Activated CD4-positive, alpha-beta T cell treated with anti-CD3 and anti-CD28 coated beads for 36 hours (primary cell): ENCODE measurements around the gene HMBS. TPM values are rescaled to one million over a fixed set of nuclear protein-coding genes. Genes with fewer than 3 reads are reported as not detected.
A peak's percentile ranks its signal among the peaks of the same experiment; 100 is the strongest.

Experiments used
- ATAC-seq: fragments of 200-7000 bp; cut with Tn5 transposase; one replicate; pipeline ENCODE4 v1.10.0; 2021; ENCODE audit warnings: mild to moderate bottlenecking, moderate library complexity
- CTCF ChIA-PET: fragments of 350-600 bp; sonication (Branson Sonifier 250); formaldehyde crosslinking; loops from one replicate; lab custom pipeline; 2021; ENCODE audit warnings: antibody characterized with exemption; lab: Charles Lee
- POLR2A ChIA-PET: fragments of 350-600 bp; sonication (Branson Sonifier 250); formaldehyde crosslinking; loops from one replicate; lab custom pipeline; 2021; ENCODE audit warnings: antibody characterized with exemption, inconsistent platforms; lab: Charles Lee
- DNase-seq: peaks from one replicate; pipeline ENCODE4 v3.0.0-alpha.2; 2020
- H3K27ac Mint-ChIP-seq: one replicate; pipeline ENCODE4 v1.8.0; 2021; ENCODE audit warnings: mixed read lengths
- H3K27me3 Mint-ChIP-seq: one replicate; pipeline ENCODE4 v1.8.0; 2021; ENCODE audit warnings: mixed read lengths
- H3K36me3 Mint-ChIP-seq: one replicate; pipeline ENCODE4 v1.8.0; 2021; ENCODE audit warnings: low read depth, mixed read lengths
- H3K4me1 Mint-ChIP-seq: one replicate; pipeline ENCODE4 v1.8.0; 2021; ENCODE audit warnings: mixed read lengths
- H3K4me3 Mint-ChIP-seq: one replicate; pipeline ENCODE4 v1.8.0; 2021; ENCODE audit warnings: mild to moderate bottlenecking, moderate library complexity, mixed read lengths
- H3K9me3 Mint-ChIP-seq: one replicate; pipeline ENCODE4 v1.8.0; 2021; ENCODE audit warnings: low read depth, mixed read lengths
- intact Hi-C, 2 experiments: fragments of 100-400 bp; cut with DNase I in 1 of 2; cut with micrococcal nuclease in 1 of 2; formaldehyde crosslinking; loops; one replicate each; pipeline versions ENCODE4 v1.14.2 to v1.15.1; 2022 to 2024; cut with DNase I, micrococcal nuclease
- total RNA-seq, 2 experiments: library from RNA; stranded (reverse); gene quantifications; one replicate each; pipeline ENCODE4 v1.2.3, GENCODE V29; 2021

The HMBS gene
- total RNA-seq, 2 experiments from 2014 or later = 39.8 to 41.8 TPM

GRCh38 chr11:119091178-119091577 is 6.5 kb downstream of the HMBS start:
- Mint-ChIP-seq H3K27me3 (no peaks in the 10 kb centered on the region), H3K4me3 (no peak overlapping the region), H3K4me1 (peaks cover 38% of the 10 kb centered on the region), H3K36me3 (peaks cover 44% of the 10 kb centered on the region), H3K9me3 (no peaks in the 10 kb centered on the region), H3K27ac (peak overlapping the region; percentile 71)
- DNase-seq (no peak), ATAC-seq (no peak)
- intact Hi-C loops = no loop called here
- POLR2A ChIA-PET = interaction anchor here (0.6 to 2.4 kb wide), 5 partner anchors 11 to 163 kb away, joined by 3 to 13 read pairs (median 4); partner anchors contain the start of genes C2CD2L, DPAGT1, TRAPPC4 and VPS11
- CTCF ChIA-PET = interaction anchor here (0.7 to 1.0 kb wide), 2 partner anchors 24 to 105 kb away, joined by 3 read pairs; partner anchors contain the start of gene VPS11

GRCh38 chr11:119091966-119092879 is 7.5 kb downstream of the HMBS start:
- no peaks in the 10 kb centered on the region for H3K9me3 Mint-ChIP-seq
- intact Hi-C loops = no loop called here
- H3K27me3 Mint-ChIP-seq = no peaks in the 10 kb centered on the region
- no peak for ATAC-seq
- peaks cover 53% of the 10 kb centered on the region for H3K36me3 Mint-ChIP-seq
- peak overlapping the region; percentile 93 for H3K4me3 Mint-ChIP-seq
- peak overlapping the region; percentile 23 for H3K27ac Mint-ChIP-seq
- ChIA-PET CTCF (interaction anchor here (0.6 to 1.1 kb wide), 3 partner anchors 10 to 103 kb away, joined by 3 to 4 read pairs (median 3); partner anchors contain the start of gene C2CD2L), POLR2A (interaction anchor here (0.8 to 2.4 kb wide), 6 partner anchors 8 to 30 kb away, joined by 4 to 13 read pairs (median 6); partner anchors contain the start of genes C2CD2L, DPAGT1, HINFP and HMBS)
- DNase-seq = no peak
- H3K4me1 Mint-ChIP-seq = peaks cover 42% of the 10 kb centered on the region

GRCh38 chr11:119092880-119093842 is 8.5 kb downstream of the HMBS start:
- peaks cover 38% of the 10 kb centered on the region for H3K4me1 Mint-ChIP-seq
- H3K4me3 Mint-ChIP-seq = peak overlapping the region; percentile 93
- CTCF ChIA-PET = interaction anchor here (0.6 to 3.6 kb wide), 4 partner anchors 9 to 398 kb away, joined by 3 to 11 read pairs (median 4); partner anchors contain the start of gene C2CD2L

GRCh38 chr11:119093942-119094815 is 9.5 kb downstream of the HMBS start:
- Mint-ChIP-seq H3K4me1 (peaks cover 44% of the 10 kb centered on the region), H3K9me3 (no peaks in the 10 kb centered on the region), H3K27me3 (no peaks in the 10 kb centered on the region), H3K4me3 (peak overlapping the region; percentile 93), H3K27ac (peak overlapping the region; percentile 94), H3K36me3 (peaks cover 71% of the 10 kb centered on the region)
- intact Hi-C loops = loop anchor here (2.0 kb wide), 4 partner anchors 27 to 165 kb away; partner anchors contain the start of genes NLRX1 (in 1 of the 2) and VPS11 (in 1 of the 2)
- ATAC-seq (peak; percentile 3), DNase-seq (peak; percentile 68)
- CTCF ChIA-PET = interaction anchor here (1.9 to 3.6 kb wide), 2 partner anchors 13 to 15 kb away, joined by 9 to 11 read pairs; partner anchors contain the start of gene C2CD2L
- POLR2A ChIA-PET = interaction anchor here (0.5 to 2.6 kb wide), 13 partner anchors 8 to 244 kb away, joined by 3 to 28 read pairs (median 4); partner anchors contain the start of genes C2CD2L, HINFP, HMBS and RPS25

More at GRCh38 chr11:119092880-119093842, 8.5 kb downstream of the HMBS start:
- Mint-ChIP-seq H3K27ac (peak overlapping the region; percentile 82), H3K27me3 (no peaks in the 10 kb centered on the region), H3K9me3 (no peaks in the 10 kb centered on the region), H3K36me3 (peaks cover 62% of the 10 kb centered on the region)
- DNase-seq = no peak
- POLR2A ChIA-PET = interaction anchor here (0.8 to 2.4 kb wide), 5 partner anchors 9 to 29 kb away, joined by 4 to 13 read pairs (median 4); partner anchors contain the start of genes DPAGT1, HINFP, HMBS and VPS11
- no peak for ATAC-seq
- intact Hi-C loops = no loop called here

GRCh38 chr11:119094816-119095065 is 10.1 kb downstream of the HMBS start:
- H3K4me1 Mint-ChIP-seq = peaks cover 45% of the 10 kb centered on the region
- intact Hi-C loops = loop anchor here (1.0 to 2.0 kb wide), 14 partner anchors 9 to 240 kb away; partner anchors contain the start of genes HINFP (in 2 of the 2), HYOU1 (in 2 of the 2), RPS25 (in 2 of the 2) and TRAPPC4 (in 2 of the 2)
- H3K9me3 Mint-ChIP-seq = no peaks in the 10 kb centered on the region
- CTCF ChIA-PET = interaction anchor here (0.7 to 3.6 kb wide), 3 partner anchors 12 to 26 kb away, joined by 4 to 11 read pairs (median 9); partner anchors contain the start of genes C2CD2L and HINFP
- DNase-seq (peak; percentile 74), ATAC-seq (peak; percentile 14)
- H3K27me3 Mint-ChIP-seq = no peaks in the 10 kb centered on the region
- H3K36me3 Mint-ChIP-seq = peaks cover 72% of the 10 kb centered on the region
- POLR2A ChIA-PET = interaction anchor here (0.5 to 2.6 kb wide), 12 partner anchors 10 to 243 kb away, joined by 3 to 28 read pairs (median 5); partner anchors contain the start of genes C2CD2L, HINFP, HMBS and RPS25
- H3K4me3 Mint-ChIP-seq = peak overlapping the region; percentile 93
- H3K27ac Mint-ChIP-seq = peak overlapping the region; percentile 94

- H3K4me1 Mint-ChIP-seq = peaks cover 50% of the 10 kb centered on the region
- ATAC-seq = peak; percentile 90
- POLR2A ChIA-PET = interaction anchor here (0.5 to 2.6 kb wide), 17 partner anchors 9 to 243 kb away, joined by 3 to 28 read pairs (median 5); partner anchors contain the start of genes C2CD2L, HINFP, HMBS and RPS25
- no peaks in the 10 kb centered on the region for H3K9me3 Mint-ChIP-seq
- intact Hi-C loops = loop anchor here (1.0 to 2.0 kb wide), 14 partner anchors 10 to 239 kb away; partner anchors contain the start of genes HINFP (in 2 of the 2), HYOU1 (in 2 of the 2), RPS25 (in 2 of the 2) and TRAPPC4 (in 2 of the 2)
- DNase-seq = peak; percentile 100
- CTCF ChIA-PET = interaction anchor here (0.6 to 3.6 kb wide), 10 partner anchors 11 to 856 kb away, joined by 3 to 11 read pairs (median 4); partner anchors contain the start of genes C2CD2L, CBL, CENATAC and HINFP
- H3K4me3 Mint-ChIP-seq = peak overlapping the region; percentile 93
- peak overlapping the region; percentile 94 for H3K27ac Mint-ChIP-seq
- H3K36me3 Mint-ChIP-seq = peaks cover 77% of the 10 kb centered on the region
- H3K27me3 Mint-ChIP-seq = no peaks in the 10 kb centered on the region
These were observed 10.6 kb downstream of the HMBS start for GRCh38 chr11:119095066-119095880.

- intact Hi-C loops = loop anchor here in 1 of 2 experiments (2.0 kb wide), 1 partner anchor 223 kb away; no protein-coding TSS in a partner anchor
- no peak for DNase-seq
- CTCF ChIA-PET = interaction anchor here (0.8 to 3.7 kb wide), 6 partner anchors 9 to 157 kb away, joined by 3 to 20 read pairs (median 4); partner anchors contain the start of genes HMBS, TRAPPC4 and VPS11
- Mint-ChIP-seq H3K36me3 (peaks cover 45% of the 10 kb centered on the region), H3K9me3 (no peaks in the 10 kb centered on the region), H3K4me3 (peak overlapping the region; percentile 95), H3K27me3 (no peaks in the 10 kb centered on the region), H3K4me1 (peaks cover 45% of the 10 kb centered on the region), H3K27ac (peak overlapping the region; percentile 5)
- ATAC-seq = no peak
- POLR2A ChIA-PET = no interaction called here
These were observed 15.0 kb downstream of the HMBS start for GRCh38 chr11:119099711-119100110.

GRCh38 chr11:119100246-119100970 is 15.7 kb downstream of the HMBS start:
- Mint-ChIP-seq H3K4me1 (peaks cover 48% of the 10 kb centered on the region), H3K9me3 (no peaks in the 10 kb centered on the region), H3K36me3 (peaks cover 38% of the 10 kb centered on the region), H3K27me3 (no peaks in the 10 kb centered on the region), H3K4me3 (peak overlapping the region; percentile 95), H3K27ac (peak overlapping the region; percentile 100)
- no peak for ATAC-seq
- ChIA-PET CTCF (interaction anchor here (0.8 to 3.7 kb wide), 5 partner anchors 9 to 33 kb away, joined by 3 to 20 read pairs (median 8); partner anchors contain the start of genes HMBS and VPS11), POLR2A (interaction anchor here (0.6 kb wide), 1 partner anchor 15 kb away, joined by 3 read pairs; no protein-coding TSS in a partner anchor)
- no peak for DNase-seq
- intact Hi-C loops = loop anchor here in 1 of 2 experiments (2.0 kb wide), 1 partner anchor 222 kb away; no protein-coding TSS in a partner anchor
